HG03025 (cell line): Measurements from ENCODE around the gene DNAH17.

Experiments
- ATAC-seq: cut with Tn5 transposase; IDR thresholded peaks from one replicate; pipeline ENCODE4 v1.9.1; 2021; ENCODE audit warnings: mild to moderate bottlenecking, moderate library complexity; ENCODE audit not compliant: unreplicated experiment, low FRiP score

The DNAH17 gene

GRCh38 chr17:78580277-78580804 is 3.1 kb upstream of the DNAH17 start:
- ATAC-seq = no peak

- ATAC-seq = no peak
Observed at GRCh38 chr17:78576389-78577112, 645 bp downstream of the DNAH17 start.

- no peak for ATAC-seq
Observed at GRCh38 chr17:78575899-78576298, 1.3 kb downstream of the DNAH17 start.

GRCh38 chr17:78575340-78575739 is 1.9 kb downstream of the DNAH17 start:
- no peak for ATAC-seq

GRCh38 chr17:78573955-78574354 is 3.2 kb downstream of the DNAH17 start:
- no peak for ATAC-seq

- no peak for ATAC-seq
Observed at GRCh38 chr17:78572239-78573205, 4.7 kb downstream of the DNAH17 start.

- ATAC-seq = no peak
Observed at GRCh38 chr17:78571329-78571728, 5.9 kb downstream of the DNAH17 start.

- ATAC-seq = no peak
Observed at GRCh38 chr17:78568494-78569115, 8.6 kb downstream of the DNAH17 start.

GRCh38 chr17:78567991-78568390 is 9.2 kb downstream of the DNAH17 start:
- ATAC-seq = no peak

GRCh38 chr17:78566947-78567346 is 10.2 kb downstream of the DNAH17 start:
- no peak for ATAC-seq

- no peak for ATAC-seq
Observed at GRCh38 chr17:78563189-78564145, 13.7 kb downstream of the DNAH17 start.

- no peak for ATAC-seq
Observed at GRCh38 chr17:78562734-78563133, 14.5 kb downstream of the DNAH17 start.

- ATAC-seq = no peak
Observed at GRCh38 chr17:78561166-78561565, 16.0 kb downstream of the DNAH17 start.

- ATAC-seq = no peak
Observed at GRCh38 chr17:78560731-78561130, 16.5 kb downstream of the DNAH17 start.

- ATAC-seq = no peak
Observed at GRCh38 chr17:78559749-78560368, 17.3 kb downstream of the DNAH17 start.

- no peak for ATAC-seq
Observed at GRCh38 chr17:78558989-78559388, 18.2 kb downstream of the DNAH17 start.

- ATAC-seq = no peak
Observed at GRCh38 chr17:78558181-78558850, 18.9 kb downstream of the DNAH17 start.

- ATAC-seq = no peak
Observed at GRCh38 chr17:78557598-78558039, 19.6 kb downstream of the DNAH17 start.

GRCh38 chr17:78556812-78557211 is 20.4 kb downstream of the DNAH17 start:
- ATAC-seq = no peak
